Coronary artery (tissue), 2 donors: ENCODE data around the gene PI4K2A.
A peak's percentile ranks its signal among the peaks of the same experiment; 100 is the strongest.

Experiments
- DNase-seq: peaks from one replicate; pipeline ENCODE4 v3.0.0-alpha.2; 2017; ENCODE audit warnings: low spot score
- H3K27ac ChIP-seq, 2 donors: fragments of 200-600 bp; sonication (generic); one replicate each; pipeline ENCODE4 v1.5.1; 2016 to 2019
- H3K4me3 ChIP-seq: fragments of 200-600 bp; sonication (generic); 2 replicates; pipeline ENCODE4 v1.5.1; 2016; ENCODE audit warnings: mild to moderate bottlenecking, moderate library complexity
- CTCF ChIP-seq: fragments of 200-600 bp; sonication (generic); IDR thresholded peaks from one replicate; pipeline ENCODE4 v1.5.1; 2019; ENCODE audit warnings: antibody characterized with exemption

The PI4K2A gene

GRCh38 chr10:97723001-97723400 lies 82.5 kb downstream of the PI4K2A start:
- no peak for DNase-seq
- peak overlapping the region in 1 of 2 donors; percentile 18 for H3K27ac ChIP-seq
- no peak overlapping the region for H3K4me3 ChIP-seq
- no peak for TF ChIP-seq CTCF

GRCh38 chr10:97724341-97724941 lies 84.0 kb downstream of the PI4K2A start:
- no peak overlapping the region for H3K4me3 ChIP-seq
- DNase-seq, result no peak
- no peak for TF ChIP-seq CTCF
- peak overlapping the region in 1 of 2 donors; percentile 17 for H3K27ac ChIP-seq
